ENCODE results near the gene MX2. TPM values are rescaled to one million over a fixed set of nuclear protein-coding genes. Genes with fewer than 3 reads are reported as not detected.

Gene MX2
- total and polyA plus RNA-seq, 2 of the 8 experiments (the other 6 are each of a cell fraction or from before 2014, with no cell fraction given), result 3.1 to 8.9 TPM

DNA sequence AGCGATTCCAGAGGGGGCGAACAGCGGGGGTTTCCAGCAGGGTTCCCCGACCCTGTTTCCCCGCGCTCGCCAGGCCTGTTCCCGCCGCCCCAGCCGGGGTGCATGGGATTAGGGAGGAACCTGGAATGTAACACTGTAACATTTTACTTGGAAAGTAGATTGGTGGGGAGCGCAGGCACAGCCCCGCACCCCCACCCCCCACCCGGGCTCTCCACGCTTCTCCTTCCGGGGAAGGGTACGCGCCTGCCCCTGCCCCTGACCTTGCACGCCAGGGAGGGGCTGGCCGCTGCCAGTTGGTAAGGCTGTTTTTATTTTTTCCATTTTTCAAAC is 44.8 kb upstream of the MX2 start (continued):
- TF ChIP-seq, protein P1, sequence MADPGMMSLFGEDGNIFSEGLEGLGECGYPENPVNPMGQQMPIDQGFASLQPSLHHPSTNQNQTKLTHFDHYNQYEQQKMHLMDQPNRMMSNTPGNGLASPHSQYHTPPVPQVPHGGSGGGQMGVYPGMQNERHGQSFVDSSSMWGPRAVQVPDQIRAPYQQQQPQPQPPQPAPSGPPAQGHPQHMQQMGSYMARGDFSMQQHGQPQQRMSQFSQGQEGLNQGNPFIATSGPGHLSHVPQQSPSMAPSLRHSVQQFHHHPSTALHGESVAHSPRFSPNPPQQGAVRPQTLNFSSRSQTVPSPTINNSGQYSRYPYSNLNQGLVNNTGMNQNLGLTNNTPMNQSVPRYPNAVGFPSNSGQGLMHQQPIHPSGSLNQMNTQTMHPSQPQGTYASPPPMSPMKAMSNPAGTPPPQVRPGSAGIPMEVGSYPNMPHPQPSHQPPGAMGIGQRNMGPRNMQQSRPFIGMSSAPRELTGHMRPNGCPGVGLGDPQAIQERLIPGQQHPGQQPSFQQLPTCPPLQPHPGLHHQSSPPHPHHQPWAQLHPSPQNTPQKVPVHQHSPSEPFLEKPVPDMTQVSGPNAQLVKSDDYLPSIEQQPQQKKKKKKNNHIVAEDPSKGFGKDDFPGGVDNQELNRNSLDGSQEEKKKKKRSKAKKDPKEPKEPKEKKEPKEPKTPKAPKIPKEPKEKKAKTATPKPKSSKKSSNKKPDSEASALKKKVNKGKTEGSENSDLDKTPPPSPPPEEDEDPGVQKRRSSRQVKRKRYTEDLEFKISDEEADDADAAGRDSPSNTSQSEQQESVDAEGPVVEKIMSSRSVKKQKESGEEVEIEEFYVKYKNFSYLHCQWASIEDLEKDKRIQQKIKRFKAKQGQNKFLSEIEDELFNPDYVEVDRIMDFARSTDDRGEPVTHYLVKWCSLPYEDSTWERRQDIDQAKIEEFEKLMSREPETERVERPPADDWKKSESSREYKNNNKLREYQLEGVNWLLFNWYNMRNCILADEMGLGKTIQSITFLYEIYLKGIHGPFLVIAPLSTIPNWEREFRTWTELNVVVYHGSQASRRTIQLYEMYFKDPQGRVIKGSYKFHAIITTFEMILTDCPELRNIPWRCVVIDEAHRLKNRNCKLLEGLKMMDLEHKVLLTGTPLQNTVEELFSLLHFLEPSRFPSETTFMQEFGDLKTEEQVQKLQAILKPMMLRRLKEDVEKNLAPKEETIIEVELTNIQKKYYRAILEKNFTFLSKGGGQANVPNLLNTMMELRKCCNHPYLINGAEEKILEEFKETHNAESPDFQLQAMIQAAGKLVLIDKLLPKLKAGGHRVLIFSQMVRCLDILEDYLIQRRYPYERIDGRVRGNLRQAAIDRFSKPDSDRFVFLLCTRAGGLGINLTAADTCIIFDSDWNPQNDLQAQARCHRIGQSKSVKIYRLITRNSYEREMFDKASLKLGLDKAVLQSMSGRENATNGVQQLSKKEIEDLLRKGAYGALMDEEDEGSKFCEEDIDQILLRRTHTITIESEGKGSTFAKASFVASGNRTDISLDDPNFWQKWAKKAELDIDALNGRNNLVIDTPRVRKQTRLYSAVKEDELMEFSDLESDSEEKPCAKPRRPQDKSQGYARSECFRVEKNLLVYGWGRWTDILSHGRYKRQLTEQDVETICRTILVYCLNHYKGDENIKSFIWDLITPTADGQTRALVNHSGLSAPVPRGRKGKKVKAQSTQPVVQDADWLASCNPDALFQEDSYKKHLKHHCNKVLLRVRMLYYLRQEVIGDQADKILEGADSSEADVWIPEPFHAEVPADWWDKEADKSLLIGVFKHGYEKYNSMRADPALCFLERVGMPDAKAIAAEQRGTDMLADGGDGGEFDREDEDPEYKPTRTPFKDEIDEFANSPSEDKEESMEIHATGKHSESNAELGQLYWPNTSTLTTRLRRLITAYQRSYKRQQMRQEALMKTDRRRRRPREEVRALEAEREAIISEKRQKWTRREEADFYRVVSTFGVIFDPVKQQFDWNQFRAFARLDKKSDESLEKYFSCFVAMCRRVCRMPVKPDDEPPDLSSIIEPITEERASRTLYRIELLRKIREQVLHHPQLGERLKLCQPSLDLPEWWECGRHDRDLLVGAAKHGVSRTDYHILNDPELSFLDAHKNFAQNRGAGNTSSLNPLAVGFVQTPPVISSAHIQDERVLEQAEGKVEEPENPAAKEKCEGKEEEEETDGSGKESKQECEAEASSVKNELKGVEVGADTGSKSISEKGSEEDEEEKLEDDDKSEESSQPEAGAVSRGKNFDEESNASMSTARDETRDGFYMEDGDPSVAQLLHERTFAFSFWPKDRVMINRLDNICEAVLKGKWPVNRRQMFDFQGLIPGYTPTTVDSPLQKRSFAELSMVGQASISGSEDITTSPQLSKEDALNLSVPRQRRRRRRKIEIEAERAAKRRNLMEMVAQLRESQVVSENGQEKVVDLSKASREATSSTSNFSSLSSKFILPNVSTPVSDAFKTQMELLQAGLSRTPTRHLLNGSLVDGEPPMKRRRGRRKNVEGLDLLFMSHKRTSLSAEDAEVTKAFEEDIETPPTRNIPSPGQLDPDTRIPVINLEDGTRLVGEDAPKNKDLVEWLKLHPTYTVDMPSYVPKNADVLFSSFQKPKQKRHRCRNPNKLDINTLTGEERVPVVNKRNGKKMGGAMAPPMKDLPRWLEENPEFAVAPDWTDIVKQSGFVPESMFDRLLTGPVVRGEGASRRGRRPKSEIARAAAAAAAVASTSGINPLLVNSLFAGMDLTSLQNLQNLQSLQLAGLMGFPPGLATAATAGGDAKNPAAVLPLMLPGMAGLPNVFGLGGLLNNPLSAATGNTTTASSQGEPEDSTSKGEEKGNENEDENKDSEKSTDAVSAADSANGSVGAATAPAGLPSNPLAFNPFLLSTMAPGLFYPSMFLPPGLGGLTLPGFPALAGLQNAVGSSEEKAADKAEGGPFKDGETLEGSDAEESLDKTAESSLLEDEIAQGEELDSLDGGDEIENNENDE (IDR thresholded peaks at IDR 0.05; ENCODE audit: insufficient replicate concordance, low read length), result no peak
- TF ChIP-seq SP2 (IDR thresholded peaks at IDR 0.05; ENCODE audit: low read length) (no peak), EP300 (IDR thresholded peaks at IDR 0.05; ENCODE audit: borderline replicate concordance in 1 of 2, low read depth in 2 of 2, low read length in 2 of 2) (no peak), RNF2 (IDR thresholded peaks at IDR 0.05; ENCODE audit: borderline replicate concordance, low read depth, low read length, missing control alignments, poor library complexity, severe bottlenecking) (no peak), SIX5 (IDR thresholded peaks at IDR 0.05; ENCODE audit: low read depth, low read length) (no peak), BRCA1 (IDR thresholded peaks at IDR 0.05; ENCODE audit: low read depth, low read length) (no peak), NANOG (IDR thresholded peaks at IDR 0.05; ENCODE audit: insufficient read depth, low read depth, low read length, poor library complexity, severe bottlenecking) (no peak), TAF1 (IDR thresholded peaks at IDR 0.05; ENCODE audit: low read depth, low read length) (no peak), CHD1 (IDR thresholded peaks at IDR 0.05; ENCODE audit: low read depth, low read length) (no peak), GTF2F1 (IDR thresholded peaks at IDR 0.05; ENCODE audit: borderline replicate concordance, low read depth, low read length) (no peak), HDAC2 (IDR thresholded peaks at IDR 0.05; ENCODE audit: borderline replicate concordance in 1 of 2, low read depth in 2 of 2, low read length in 2 of 2) (no peak)
